HEK293T (cell line): ENCODE data around the gene PFDN5.

ENCODE experiments used
- ARNT ChIP-seq: fragments of 450-650 bp; IDR thresholded peaks from 2 replicates; pipeline ENCODE4 v1.6.1; 2017; ENCODE audit warnings: mild to moderate bottlenecking
- BHLHE40 ChIP-seq: fragments of 450-650 bp; IDR thresholded peaks from 2 replicates; pipeline ENCODE4 v1.6.1; 2016; ENCODE audit warnings: mild to moderate bottlenecking, moderate library complexity, borderline replicate concordance
- ELF4 ChIP-seq: fragments of 450-650 bp; IDR thresholded peaks from 2 replicates; pipeline ENCODE4 v1.6.1; 2017; ENCODE audit warnings: antibody characterized with exemption
- FOXA1 ChIP-seq: fragments of 450-650 bp; IDR thresholded peaks from 2 replicates; pipeline ENCODE4 v1.6.1; 2016; ENCODE audit warnings: mild to moderate bottlenecking
- FOXK2 ChIP-seq: fragments of 450-650 bp; IDR thresholded peaks from 2 replicates; pipeline ENCODE4 v1.6.1; 2016; ENCODE audit warnings: mild to moderate bottlenecking
- FOXM1 ChIP-seq: fragments of 450-650 bp; IDR thresholded peaks from 2 replicates; pipeline ENCODE4 v1.6.1; 2017; ENCODE audit warnings: mild to moderate bottlenecking, borderline replicate concordance
- NFRKB ChIP-seq: fragments of 450-650 bp; IDR thresholded peaks from 2 replicates; pipeline ENCODE4 v1.6.1; 2016; ENCODE audit warnings: mild to moderate bottlenecking, moderate library complexity
- PKNOX1 ChIP-seq: fragments of 450-650 bp; IDR thresholded peaks from 2 replicates; pipeline ENCODE4 v1.6.1; 2016
- SP1 ChIP-seq: fragments of 450-650 bp; IDR thresholded peaks from 2 replicates; pipeline ENCODE4 v1.6.1; 2017
- SUZ12 ChIP-seq: fragments of 450-650 bp; IDR thresholded peaks from 2 replicates; pipeline ENCODE4 v1.6.1; 2016; ENCODE audit warnings: mild to moderate bottlenecking
- TARDBP ChIP-seq: fragments of 450-650 bp; IDR thresholded peaks from 2 replicates; pipeline ENCODE4 v1.6.1; 2016
- ZNF384 ChIP-seq: fragments of 450-650 bp; IDR thresholded peaks from 2 replicates; pipeline ENCODE4 v1.6.1; 2016

- TF ChIP-seq ELF4 (no peak), PKNOX1 (no peak), FOXK2 (no peak), FOXM1 (no peak), BHLHE40 (no peak), ARNT (no peak), SP1 (no peak), ZNF384 (no peak), TARDBP (no peak), FOXA1 (no peak), NFRKB (no peak), SUZ12 (no peak)
These were observed 28.9 kb downstream of the PFDN5 start for GRCh38 chr12:53324113-53324778.
